Measurements from ENCODE around the gene CA4.

CA4 gene

DNA sequence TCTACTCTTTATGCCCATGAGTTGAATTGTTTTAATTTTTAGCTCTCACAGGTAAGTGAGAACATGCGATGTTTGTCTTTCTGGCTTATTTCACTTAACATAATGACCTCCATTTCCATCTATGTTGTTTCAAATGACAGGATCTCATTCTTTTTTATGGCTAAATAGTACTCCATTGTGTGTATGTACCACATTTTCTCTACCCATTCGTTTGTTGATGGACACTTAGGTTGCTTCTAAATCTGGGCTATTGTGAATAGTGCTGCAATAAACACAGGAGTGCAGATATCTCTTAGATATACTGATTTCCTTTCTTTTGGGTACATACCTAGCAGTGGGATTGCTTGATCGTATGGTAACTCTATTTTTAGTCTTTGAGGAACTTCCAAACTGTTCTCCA, 19.3 kb upstream of the CA4 start:
- no peak for DNase-seq (ENCODE audit: low read depth)

DNA sequence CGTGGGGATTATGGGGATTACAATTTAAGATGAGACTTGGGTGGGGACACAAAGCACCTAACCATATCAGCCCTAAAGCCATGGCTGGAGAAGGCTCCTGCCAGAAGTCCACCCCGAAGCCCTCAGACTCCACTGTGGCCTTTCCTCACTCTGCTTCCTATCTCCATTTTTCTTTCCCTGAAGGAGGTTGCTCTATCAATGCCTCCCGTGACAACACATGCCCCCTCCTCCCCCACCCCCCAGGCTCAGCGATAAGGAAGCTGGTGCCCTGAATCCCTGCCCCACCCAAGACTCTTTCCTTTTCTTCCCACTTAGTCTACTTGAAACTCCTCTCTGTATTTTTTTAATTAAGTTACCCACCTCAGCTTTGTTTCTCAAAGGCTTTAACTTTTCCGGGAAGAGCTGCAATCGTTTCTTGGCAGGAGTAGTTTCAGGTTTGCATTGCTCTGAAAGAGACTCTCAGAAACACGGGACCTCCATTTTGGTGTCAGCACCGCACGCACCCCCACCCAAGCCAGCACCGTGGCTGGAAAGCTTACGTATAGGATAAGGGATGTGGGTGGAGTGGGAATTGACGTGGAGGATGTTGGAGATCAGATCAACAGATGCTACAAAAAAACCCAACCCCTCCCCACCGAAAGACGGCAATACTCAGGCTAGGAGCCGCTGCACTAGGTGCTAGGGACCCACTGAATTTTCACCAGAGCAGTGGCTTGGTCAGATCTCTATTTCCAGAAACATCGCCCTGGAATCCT, 15.2 kb upstream of the CA4 start:
- no peak for DNase-seq (ENCODE audit: low read depth)

DNA sequence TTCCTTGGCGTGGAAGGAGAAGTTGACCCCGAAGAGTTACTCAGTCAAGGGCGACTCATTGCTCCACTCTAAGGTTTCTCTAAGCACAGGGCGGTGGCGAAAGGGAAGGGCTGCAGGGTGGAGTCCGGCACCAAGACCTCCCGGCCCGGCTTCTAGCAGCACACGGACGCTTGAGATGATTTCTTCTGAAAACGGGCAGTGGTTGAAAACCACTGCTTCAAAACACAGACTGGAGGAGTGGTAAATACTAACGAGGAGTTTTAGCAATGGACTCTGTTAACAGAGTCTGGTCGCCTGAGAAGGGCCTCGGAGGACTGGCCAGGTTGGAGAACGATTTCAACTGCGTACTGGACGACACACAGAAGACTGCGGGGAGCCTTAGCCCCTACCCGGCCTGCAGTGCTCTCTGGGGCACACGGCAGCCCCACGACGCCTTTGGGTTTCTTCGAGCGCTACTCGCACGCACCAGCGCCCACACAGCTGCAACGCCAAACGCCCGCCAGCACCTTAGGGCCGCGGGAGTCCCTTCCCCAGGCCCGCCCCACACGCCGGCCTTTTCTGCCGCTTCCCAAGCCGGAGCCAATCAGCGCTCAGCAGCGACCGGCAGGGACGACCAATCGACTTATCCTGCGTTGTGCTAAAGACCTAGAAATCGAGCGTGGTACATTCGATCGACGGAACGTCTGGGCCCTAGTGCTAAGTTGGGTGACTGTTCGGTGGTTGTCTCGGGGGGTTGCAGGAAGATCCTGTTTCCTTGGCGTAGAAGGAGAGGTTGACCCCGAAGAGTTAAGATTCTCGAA, 14.4 kb upstream of the CA4 start:
- DNase-seq (ENCODE audit: low read depth), result peak; percentile 56

DNA sequence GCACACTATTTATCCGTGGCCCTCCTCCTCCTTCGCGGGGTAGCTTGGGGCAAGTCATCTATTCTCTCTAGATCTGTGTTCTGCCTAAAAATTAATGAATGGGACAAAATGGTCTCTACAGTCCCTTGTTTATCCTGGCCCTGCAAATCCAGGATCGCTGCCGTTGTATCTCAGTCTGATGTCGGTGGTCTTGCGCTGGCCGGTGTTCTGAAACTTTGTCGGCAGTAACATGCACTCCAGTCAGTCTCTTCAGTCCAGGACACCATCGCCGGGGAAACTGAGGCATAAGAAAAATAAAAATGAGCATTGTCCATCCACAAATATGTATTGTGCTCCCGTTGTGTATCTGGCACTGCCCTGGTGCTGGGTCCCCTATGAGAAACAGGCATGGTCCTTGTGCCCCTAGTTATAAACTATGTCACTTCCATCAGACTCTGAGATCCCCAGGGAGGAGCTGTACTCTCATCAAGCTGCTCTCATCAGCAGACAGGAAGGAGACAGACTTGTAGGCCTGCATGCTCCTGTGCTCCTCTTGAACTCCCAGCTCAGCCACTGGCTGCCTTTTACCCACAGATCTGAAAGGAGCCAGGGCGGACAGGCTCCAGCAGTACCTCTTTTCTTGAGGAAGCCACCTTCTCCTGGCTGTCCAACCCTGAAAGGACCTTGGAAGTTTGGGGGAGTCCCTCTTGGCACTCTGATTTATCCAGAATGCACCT, 13.7 kb upstream of the CA4 start:
- DNase-seq (ENCODE audit: low read depth), result no peak

DNA sequence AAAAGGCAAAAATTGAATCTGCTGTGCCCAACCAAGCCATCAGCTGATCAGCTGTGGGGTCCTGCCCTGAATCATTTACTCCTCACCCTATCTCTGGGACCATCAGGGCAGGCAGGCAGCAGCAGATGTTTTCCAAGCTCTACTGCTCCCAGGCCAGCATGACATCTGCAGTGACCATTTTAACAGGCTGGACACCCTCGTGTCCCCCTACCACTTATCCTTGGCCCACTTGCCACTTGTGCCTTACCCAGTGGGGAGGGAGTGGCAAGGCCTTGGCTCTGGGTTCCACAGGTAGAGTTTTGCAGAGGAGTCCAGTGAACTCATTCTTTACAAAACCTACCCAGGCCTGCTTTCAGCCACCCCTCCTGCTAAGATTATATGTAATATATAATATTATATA, 12.0 kb upstream of the CA4 start:
- DNase-seq (ENCODE audit: low read depth), result no peak

DNA sequence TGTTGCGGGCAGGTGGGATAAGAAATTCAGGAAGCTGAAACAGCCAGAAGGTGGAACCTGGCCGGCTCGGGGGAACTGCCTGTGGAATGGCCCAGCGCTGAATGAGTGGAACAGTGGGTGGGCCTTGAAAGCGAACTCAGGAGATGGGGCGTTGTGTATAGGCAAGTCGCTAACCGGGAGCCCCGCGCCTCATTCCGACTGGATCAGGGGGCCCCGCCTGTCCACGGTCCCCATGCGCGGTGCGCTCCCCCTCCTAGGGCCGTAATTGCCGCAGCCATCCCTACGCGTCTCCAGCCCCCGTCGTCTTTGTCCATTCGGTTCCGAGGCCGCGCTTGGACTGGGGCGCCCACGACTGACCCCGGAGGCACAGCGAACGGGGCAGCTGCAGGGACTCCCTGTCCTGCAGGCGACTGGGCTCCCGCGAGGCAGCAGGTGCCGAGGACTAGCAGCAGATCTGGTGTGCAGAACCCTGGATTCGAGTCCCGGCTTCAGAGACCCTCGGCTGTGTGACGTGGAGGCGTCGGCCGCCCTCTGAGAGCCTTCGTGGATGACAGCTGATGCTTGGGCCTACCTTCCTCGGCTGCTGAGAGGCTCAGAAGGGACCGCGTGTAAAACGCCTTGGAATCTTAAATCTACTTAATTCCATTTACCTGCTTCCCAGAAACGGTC, 10.9 kb upstream of the CA4 start:
- no peak for DNase-seq (ENCODE audit: low read depth)

DNA sequence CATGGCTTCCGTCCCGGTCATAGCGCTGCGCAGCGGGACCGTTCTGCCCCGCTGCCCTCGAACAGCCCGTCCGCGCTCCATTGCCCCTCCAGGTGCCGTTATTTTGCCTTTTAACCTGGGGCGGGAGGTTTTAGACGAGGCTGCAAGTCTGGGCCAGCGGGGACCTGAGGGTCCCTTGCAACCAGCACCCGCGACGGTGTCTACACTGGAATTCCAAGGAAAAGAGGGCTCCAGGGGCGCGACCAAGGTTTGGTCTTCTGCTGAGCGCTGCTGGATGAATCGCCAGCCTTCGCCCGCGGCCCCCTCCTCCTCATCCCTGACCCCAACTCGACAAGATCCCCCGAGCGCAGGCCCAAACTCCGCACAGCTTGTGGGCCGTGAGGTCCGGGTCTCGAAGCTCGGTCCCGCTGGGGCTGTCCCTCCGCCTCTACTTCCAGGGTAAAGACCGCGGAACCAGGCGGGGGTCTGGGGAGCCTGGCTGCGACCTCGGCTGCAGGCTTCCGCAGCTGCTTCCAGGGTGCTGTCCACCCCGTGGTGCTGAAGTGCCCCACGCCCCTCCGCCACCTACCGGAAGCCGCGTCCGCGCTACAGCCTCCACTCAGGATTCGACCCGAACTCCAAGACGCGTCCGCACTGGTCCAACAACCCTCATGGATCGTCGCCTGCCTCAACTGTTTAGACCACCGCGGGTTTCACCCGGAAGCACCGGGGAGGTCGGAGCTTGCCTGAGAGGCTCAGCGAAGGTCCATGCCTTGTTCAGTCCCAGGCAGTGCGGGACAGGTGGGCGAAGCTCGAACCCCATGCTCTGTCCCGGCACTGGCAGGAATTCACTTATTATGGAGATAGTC, 10.1 kb upstream of the CA4 start:
- no peak for DNase-seq (ENCODE audit: low read depth)

DNA sequence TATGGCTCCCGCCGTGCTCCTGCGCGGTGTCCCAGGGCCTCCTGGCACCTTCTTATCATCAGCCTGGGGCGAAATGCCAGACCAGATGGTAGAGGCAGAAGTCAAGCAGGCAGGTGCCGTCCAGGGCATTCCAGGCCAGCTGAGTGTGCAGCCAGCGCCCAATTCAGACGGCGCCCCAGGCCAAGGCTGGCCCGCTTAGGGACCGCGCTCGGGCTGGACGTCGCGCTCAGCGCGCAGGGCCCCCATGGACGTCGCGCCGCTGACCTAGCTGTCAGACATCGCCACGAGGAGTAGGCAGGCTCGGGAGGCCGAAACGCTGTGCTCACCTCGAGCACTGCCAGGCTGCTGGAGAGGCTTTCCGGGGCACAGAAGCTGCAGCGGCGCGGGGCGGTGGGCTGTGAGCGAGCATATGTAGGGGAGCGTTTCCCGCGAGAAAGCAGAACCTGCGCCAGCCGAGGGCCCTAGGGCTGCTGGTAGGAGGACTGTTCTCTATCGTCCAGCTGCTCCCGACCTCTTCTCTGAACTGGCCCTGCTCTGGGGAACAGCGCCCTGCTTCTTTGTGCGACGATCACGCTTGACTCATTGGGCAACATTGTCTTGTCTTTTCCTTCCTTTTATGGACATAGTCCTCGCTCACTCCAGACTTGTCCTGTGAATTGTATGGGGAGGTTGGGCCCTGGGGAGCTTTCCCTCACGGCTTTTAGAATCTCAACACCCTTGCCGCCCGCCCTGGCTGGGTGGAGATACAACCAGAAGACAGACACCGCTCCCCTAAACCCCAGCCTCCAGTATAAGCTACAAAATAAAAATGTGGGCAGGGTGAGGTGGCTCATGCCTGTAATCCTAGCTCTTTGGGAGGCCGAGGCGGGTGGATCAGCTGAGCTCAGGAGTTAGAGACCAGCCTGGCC, 8.4 kb upstream of the CA4 start:
- DNase-seq (ENCODE audit: low read depth), result peak; percentile 46

DNA sequence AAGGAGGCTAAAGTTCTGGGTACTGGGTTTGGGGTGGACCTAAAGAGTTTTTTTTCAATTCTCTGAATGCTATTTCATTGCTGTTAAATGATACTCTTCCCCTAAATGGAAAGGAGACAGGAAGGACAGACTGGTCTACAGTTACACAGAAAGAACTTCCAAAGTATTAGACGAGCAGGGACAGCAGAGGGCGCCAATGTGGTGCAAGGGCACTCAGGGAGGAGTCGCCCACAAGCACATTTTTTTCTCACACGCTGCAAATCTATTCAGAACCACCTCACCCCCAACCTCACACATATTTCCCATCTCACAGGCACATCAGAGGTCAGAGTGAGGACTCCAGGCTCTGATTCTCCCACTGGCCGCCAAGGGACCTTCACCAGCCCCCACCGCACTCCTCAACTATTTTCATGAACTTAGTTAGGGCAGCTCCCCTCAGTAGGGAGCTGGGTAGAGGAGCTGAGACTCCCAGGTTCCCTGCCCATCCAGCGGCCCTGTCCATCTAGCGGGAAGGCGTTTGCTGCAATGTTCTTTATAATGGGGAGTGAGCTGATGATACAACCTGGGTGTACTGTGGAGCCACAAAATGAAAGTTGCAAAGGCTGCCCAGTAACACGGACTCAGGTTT, 6.8 kb upstream of the CA4 start:
- peak; percentile 68 for DNase-seq (ENCODE audit: low read depth)

DNA sequence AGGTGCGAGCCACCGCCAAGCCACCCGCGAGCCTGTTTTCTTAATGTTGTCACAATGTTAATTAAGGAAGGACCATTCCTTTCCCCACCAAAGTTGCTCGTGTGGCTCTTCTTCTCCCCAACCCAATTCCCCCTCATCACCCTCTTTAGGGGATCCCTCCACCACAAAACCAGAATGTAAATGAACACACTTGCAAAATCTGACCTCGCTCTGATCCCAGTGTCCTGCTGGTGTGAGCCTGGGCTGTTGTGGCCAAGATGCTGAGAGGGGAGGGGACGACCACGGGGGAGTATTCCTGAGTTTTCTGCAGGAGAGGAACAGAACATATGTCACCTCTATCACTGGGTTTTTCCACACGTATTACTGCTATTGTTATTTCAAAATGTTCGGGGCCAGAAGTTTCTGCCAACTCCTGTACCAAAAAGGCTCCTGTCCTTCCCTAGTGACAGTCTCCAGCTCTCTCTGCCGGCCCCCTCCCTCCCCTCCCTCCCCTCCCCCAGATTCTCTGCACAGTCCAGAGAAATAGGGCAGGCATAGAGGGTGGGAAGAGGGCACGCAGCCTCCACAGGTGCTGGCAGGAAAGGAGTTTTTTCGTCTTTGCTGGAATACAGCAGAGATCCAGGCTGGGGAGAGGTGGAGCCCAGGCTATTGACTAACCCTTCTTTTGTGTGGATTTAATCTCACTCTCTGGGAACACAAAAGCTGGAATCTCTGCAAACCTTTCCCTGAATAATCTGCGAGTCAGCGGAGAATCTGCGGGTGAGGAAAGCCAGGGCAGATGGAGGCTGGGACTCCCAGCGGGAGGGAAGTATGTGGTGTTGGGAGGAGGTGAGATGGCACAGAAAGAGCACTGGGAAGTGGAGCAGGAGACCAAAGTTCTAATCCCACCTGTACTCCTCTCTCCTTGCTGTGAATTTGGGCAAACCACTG, 4.5 kb upstream of the CA4 start:
- no peak for DNase-seq (ENCODE audit: low read depth)

DNA sequence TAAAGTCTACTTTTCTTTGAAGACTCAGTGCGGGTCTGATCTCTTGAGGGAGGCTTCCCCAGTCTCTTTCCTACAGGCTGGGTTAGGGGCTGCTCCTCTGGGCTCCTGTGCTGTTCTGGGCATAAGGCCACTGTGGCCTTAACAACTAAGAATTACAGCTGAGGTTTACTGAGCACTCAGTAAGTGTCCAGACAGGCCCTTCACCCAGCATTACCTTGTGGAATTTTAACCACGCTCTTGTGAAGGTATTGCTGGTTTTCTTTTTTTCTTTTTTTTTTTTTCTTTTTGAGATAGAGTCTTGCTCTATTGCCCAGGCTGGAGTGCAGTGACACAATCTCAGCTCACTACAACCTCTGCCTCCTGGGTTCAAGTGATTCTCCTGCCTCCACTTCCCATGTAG, 3.6 kb upstream of the CA4 start:
- DNase-seq (ENCODE audit: low read depth), result no peak

DNA sequence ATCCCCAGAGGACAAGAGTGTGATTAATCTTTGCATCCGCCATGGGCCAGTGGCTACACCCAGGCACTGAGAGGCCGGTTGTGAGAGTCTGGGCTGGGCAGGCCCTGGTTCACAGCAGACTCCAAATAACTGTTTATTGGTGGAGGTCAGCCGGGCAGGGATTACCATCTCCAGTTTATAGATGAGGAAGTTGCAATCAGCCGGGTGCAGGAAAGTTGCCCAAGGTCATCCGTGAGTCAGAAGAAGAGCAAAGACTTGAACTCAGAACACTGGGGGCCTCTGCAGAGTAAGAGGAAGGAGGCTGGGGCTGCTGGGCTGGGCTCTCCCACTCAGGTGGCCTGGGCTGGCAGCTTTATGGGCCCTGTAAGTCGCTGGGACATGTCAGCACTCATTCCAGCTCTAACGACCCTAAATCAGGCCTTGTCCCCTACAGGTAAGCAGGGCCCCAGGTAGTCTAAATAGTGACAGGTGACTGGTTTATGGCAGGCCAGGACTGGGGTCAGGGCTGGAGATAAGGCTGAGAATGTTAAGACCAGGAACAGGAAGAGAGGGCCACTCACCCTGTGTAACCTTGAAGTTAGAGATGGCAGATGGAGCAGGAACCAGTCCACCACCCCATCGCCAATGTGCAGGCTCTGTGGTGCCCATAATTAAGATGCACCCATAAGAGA, 2.1 kb upstream of the CA4 start:
- no peak for DNase-seq (ENCODE audit: low read depth)

DNA sequence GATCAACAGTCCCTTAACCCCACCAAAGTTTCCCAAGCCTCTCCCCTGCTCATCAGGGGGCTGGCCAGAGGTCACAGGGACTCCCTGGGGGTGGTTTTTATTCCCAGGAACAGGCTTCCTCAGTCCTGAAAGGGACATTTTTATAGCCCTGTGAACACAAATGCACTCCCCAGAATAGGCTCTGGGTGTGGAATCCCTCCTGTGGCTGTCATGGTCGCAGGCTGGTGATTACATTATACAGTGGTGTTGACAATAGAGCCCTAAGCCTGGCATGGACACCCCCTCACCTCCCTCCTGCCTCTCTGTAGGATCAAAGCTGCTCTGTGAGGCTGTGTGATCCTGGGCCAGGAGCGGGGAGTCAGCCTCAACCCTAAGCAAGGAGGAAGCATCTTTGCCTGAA, 1.4 kb upstream of the CA4 start:
- no peak for DNase-seq (ENCODE audit: low read depth)

DNA sequence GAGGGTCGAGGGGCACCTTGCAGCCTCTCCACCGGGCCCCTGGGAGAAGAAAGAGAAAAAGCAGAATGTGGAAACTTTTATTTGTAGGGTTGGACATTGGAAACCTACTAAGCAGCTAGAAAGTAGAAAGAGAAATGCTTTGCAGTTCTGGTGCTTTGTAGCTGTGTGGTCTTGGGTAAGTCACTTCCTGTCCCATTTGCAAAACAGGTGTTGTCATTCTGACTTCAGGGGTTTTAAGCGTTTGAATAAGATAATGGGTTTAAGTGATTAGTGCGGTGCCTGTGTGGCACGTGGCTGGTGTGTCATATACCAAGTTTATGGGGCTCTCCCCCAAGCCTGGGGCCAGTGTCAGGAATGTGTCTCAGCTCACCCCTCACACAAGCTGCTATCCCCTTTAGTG, 1.6 kb downstream of the CA4 start:
- DNase-seq (ENCODE audit: low read depth), result no peak

DNA sequence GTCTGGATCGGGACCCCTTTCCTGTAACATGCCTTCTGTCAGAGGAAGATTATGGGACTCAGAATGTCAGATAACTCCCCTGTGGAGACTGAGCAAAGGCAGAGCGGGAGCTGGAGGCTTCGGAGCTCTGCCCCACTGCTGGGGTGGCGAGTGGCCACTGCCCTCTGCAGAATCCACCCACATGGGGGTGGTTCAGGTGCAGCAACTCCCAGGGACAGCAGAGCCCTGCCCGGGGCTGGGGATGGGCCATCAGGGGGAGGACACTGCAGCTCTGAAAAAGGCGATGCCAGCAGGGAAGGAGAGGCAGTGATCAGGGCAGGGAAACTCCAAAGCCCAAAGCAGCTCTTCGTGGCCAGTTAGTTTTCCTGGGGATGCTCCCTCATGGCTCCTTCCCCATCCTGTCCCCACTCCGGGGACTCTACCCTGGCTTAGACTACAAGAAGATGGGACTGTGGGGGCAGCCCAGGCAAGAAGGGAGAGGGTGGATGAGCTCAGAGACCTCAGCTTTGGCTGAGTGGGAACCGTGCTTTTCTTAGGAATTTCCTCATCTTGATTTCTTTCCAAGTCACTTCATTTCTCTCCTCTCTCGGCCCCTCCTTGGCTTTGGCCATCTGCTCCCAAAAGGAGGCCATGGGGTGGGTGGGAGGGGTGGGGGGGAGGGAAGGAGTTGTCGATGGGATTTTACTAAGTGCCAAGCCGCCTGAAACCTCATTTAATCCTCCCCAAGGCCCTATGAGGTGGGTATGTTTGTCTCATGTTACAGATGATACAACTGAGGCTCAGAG, 4.0 kb downstream of the CA4 start:
- no peak for DNase-seq (ENCODE audit: low read depth)

DNA sequence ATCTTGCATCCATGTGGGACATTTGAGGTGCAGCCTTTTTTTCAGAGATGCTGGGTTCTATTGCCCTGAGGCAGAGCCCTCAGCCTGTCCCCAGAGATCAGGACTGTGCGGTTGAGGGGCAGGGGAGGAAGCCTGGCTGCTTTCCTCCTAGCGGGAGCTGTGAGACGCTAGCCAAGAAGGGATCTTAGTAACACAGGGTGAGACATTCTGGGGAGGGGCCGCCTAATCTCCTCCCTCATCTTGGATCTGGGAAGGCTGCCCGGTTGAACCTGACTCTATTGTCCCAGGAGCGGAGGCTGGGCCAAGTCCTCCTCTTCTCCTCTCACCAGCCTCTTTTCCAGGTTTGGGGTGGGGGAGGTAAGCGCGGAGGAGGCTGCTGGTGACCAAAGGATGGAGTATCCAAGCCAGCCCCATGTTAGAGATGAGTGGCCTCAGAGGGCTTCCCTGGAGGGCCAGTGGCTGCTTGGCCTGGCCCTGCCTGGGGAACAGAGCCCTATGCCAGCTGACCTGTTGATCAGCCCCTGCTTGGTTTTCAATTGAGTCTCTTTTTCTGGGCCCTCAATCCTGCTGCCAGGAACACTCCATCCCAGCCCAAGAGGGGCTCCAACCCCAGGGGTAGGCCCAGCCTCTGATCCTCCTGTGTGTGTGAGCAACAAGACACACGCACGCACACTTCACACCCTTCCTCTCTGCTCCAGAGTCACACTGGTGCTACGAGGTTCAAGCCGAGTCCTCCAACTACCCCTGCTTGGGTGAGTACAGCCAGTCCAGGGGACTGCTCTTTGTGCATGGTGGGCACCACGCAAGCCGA, 5.0 kb downstream of the CA4 start:
- DNase-seq (ENCODE audit: low read depth), result peak; percentile 66

DNA sequence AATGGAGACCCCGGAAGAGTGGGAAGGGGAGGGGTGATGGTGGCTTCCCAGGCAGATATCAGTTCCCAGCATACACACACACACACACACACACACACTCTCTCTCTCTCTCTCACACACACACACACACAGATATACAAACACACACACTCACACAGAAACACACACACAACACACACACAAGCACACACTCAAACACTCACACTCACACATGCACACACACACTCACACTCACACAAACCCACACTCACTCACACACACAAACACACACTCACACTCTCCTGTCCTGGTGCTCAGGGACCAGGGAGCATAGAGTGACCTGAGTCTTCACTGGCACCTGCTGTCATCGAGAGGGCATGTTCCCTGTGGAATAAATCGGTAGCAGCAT, 5.6 kb downstream of the CA4 start:
- no peak for DNase-seq (ENCODE audit: low read depth)
